ENCODE data around the gene MAP3K9.
A peak's percentile ranks its signal among the peaks of the same experiment; 100 is the strongest.

MAP3K9 gene

DNA sequence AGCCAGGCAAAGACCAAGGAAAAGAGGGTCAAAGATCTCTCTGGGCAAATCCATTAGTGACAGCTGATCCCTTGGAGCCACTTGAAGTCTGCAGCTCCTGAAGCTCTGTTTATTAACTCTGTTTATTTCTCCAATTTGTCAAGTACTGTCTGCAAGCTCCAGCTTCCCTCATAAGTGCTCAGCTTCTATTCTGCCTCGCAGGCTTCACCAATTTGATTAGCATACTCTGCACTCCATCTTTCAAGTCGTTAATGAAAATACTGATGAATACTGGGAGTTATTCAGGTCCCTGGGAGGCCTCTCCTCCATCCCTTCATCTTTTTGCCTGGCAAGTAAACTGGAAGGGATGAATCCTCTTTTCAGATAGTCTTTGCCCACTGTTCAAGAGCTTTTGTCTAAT is 113.3 kb downstream of the MAP3K9 start:
- no peak for DNase-seq

DNA sequence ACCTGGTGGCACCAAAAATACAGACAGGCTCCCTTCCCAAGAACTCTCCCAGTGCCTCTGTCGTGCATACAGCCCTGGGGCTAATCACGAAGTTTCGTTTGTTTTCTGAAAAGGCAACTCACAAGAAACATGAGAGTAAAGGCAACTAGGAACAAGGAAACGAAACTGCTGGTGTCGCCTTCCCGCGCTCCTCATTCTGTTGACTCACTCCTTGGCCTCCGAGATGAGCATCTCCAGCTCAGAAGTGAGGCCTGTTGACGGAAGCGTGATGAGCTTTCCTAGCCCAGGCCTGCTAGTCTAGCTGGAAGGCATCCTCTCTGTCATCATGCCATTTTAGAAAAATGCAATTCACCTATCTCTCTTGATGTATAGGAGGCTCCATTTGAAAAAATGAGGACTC is 117.1 kb downstream of the MAP3K9 start:
- DNase-seq = peak; percentile 37

DNA sequence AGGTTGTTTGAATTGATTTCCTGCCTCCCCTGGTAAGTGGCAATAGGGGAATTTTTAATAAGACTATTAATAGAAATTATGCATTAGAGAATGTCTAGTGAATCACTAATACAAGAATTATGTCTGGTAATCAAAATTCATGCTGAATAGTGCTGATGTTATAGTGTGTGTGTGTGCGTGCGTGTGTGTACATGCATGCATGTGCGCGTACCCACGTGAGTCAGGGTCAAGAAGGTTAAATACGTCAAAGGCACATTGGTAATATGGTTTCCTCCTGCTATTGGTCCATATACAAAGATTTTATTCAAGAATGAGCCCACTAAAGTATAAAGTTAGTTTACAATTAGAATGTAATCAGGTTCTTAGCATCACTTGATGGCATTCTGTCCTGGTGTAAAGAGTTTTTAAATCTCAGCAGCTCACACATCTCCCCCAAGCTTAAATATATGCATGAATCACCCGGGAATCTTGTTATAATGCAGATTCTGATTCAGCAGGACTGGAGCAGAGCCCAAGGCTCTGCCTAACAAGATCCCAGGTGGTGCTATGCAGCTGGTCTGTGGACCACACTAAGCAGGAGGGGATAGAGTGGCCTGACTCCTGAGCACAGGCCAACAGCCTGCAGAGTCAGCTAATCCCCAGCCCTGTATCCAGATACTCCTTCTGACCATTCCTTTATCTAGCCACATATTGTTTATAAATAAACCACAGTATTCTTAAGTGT is 123.7 kb downstream of the MAP3K9 start:
- DNase-seq = no peak

DNA sequence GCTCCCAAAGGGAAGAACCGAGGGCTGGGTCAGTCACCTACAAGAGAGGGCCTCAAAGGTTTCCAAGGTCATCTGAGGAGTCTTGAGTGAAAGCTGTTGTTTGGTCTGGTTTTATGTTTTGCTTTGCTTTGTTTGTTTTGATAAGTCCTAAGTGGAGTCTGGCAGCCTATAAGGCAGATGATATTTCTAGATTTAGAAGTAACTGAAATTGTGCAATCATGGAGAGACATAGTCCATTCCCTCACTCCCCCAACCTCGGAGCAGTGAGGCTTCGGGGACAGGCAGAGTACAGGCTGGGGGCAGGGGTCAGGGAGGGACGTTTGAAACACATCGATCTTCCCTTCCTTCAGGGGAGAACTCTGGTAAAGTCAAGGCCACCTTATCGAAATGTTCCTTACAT is 125.3 kb downstream of the MAP3K9 start:
- DNase-seq = no peak

- no peak for DNase-seq
These were observed 128.6 kb downstream of the MAP3K9 start for GRCh38 chr14:70680748-70681147.

DNA sequence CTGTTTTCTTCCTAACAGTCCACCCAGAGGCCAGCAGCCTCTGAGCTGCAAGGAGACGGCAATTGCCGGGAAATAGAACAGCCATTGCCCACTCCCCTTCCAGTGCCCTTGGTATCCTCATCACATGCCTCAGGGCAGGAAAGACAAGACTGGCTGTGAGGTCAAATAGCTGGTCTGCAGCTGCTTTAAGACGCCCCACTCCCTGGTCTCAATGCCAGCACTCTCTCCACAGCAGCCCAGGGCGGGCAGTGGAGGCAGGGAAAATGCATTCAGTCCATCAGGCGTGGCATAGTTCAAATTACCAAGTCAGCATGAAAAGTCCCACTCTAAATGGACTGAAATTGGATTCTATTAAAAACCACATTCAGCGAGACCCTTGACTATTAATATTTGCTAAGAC is 132.0 kb downstream of the MAP3K9 start:
- no peak for DNase-seq

Data from midbrain (tissue), 1 donor.